ENCODE data around the gene ICE1.
"Not testable (repeated sequence)": the region's sequence is repeated elsewhere in the genome, so short reads cannot be mapped to it uniquely, and the experiment has no call there.

The ICE1 gene

GRCh38 chr5:5494489-5495402, 72.3 kb downstream of the ICE1 start:
- no peak for DNase-seq

GRCh38 chr5:5497152-5497788, 74.8 kb downstream of the ICE1 start:
- DNase-seq: no peak

GRCh38 chr5:5499442-5499841, 77.0 kb downstream of the ICE1 start:
- DNase-seq: no peak

- DNase-seq: no peak
These were observed 81.8 kb downstream of the ICE1 start for GRCh38 chr5:5504325-5504724.

- DNase-seq: no peak
These were observed 83.3 kb downstream of the ICE1 start for GRCh38 chr5:5505815-5506214.

GRCh38 chr5:5508391-5508790, 85.9 kb downstream of the ICE1 start:
- DNase-seq: no peak

- no peak for DNase-seq
These were observed 89.5 kb downstream of the ICE1 start for GRCh38 chr5:5511904-5512416.

GRCh38 chr5:5512543-5512942, 90.1 kb downstream of the ICE1 start:
- DNase-seq: no peak

GRCh38 chr5:5520622-5521021, 98.1 kb downstream of the ICE1 start:
- DNase-seq: not testable (repeated sequence)

GRCh38 chr5:5521029-5521428, 98.6 kb downstream of the ICE1 start:
- no peak for DNase-seq

- no peak for DNase-seq
These were observed 99.0 kb downstream of the ICE1 start for GRCh38 chr5:5521478-5521877.

GRCh38 chr5:5522336-5522735, 99.9 kb downstream of the ICE1 start:
- no peak for DNase-seq

GRCh38 chr5:5523066-5523505, 100.6 kb downstream of the ICE1 start:
- DNase-seq: no peak

GRCh38 chr5:5524327-5524726, 101.8 kb downstream of the ICE1 start:
- DNase-seq: no peak

GRCh38 chr5:5531371-5531770, 108.9 kb downstream of the ICE1 start:
- DNase-seq: no peak

- DNase-seq: no peak
These were observed 110.0 kb downstream of the ICE1 start for GRCh38 chr5:5532306-5533076.

- DNase-seq: no peak
These were observed 111.5 kb downstream of the ICE1 start for GRCh38 chr5:5533927-5534326.

GRCh38 chr5:5534333-5534732, 111.9 kb downstream of the ICE1 start:
- DNase-seq: no peak

- no peak for DNase-seq
These were observed 114.4 kb downstream of the ICE1 start for GRCh38 chr5:5536871-5537270.

GRCh38 chr5:5537426-5537825, 114.9 kb downstream of the ICE1 start:
- DNase-seq: no peak

- DNase-seq: no peak
These were observed 117.1 kb downstream of the ICE1 start for GRCh38 chr5:5539590-5539989.
